Measurements from ENCODE around the gene USP9X.
"Not testable (repeated sequence)": the region's sequence is repeated elsewhere in the genome, so short reads cannot be mapped to it uniquely, and the experiment has no call there.

USP9X gene

DNA sequence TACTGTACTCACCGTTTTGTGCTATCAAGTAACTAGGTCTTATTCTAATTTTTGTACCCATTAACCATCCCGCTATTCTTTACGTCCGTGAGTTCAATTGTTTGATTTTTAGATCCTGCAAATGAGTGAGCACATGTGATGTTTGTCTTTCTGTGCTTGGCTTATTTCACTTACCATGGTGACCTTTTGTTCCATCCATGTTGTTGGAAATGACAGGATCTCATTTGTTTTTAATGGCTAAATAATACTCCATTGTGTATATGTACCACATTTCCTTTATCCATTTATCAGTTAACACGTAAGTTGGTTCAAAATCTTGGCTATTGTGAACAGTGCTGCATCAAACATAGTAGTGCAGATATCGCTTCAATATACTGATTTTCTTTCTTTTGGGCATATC lies 48.3 kb downstream of the USP9X start:
- no peak overlapping the region for H3K4me3 Mint-ChIP-seq
- H3K36me3 Mint-ChIP-seq (ENCODE audit: low read depth): peaks cover 39% of the 10 kb centered on the region
- H3K4me1 Mint-ChIP-seq (ENCODE audit: low read depth): peaks cover 9% of the 10 kb centered on the region
- no peak overlapping the region for H3K27ac Mint-ChIP-seq
- H3K9me3 Mint-ChIP-seq: no peaks in the 10 kb centered on the region
- no peaks in the 10 kb centered on the region for H3K27me3 Mint-ChIP-seq

DNA sequence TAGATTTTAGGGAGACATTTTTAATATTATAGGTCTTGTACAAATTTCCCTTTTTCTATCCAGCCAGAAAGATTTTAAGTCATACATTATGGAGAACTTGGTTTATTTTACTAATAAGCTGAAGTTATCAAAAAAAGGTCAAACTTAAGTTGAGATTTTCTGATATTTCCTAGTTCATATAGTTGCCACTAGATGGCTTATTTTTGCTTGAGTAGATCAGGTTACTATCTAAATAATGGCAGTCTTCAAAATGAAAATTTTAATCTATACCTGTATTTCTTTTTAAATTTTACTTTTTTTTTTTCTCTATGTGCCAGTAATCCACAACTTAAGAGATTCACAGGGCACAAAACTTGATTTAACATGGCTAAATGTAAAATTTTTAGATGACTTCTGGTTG lies 52.3 kb downstream of the USP9X start:
- Mint-ChIP-seq H3K9me3 (no peaks in the 10 kb centered on the region), H3K36me3 (ENCODE audit: low read depth) (peaks cover 38% of the 10 kb centered on the region), H3K4me1 (ENCODE audit: low read depth) (peaks cover 3% of the 10 kb centered on the region), H3K4me3 (no peak overlapping the region), H3K27me3 (no peaks in the 10 kb centered on the region), H3K27ac (no peak overlapping the region)

- Mint-ChIP-seq H3K9me3 (no peaks in the 10 kb centered on the region), H3K36me3 (ENCODE audit: low read depth) (peaks cover 37% of the 10 kb centered on the region), H3K4me3 (no peak overlapping the region), H3K27me3 (no peaks in the 10 kb centered on the region), H3K4me1 (ENCODE audit: low read depth) (peaks cover 30% of the 10 kb centered on the region), H3K27ac (no peak overlapping the region)
Observed at GRCh38 chrX:41142130-41142910, 57.1 kb downstream of the USP9X start.

GRCh38 chrX:41144873-41145272 lies 59.6 kb downstream of the USP9X start:
- Mint-ChIP-seq H3K36me3 (ENCODE audit: low read depth) (peaks cover 49% of the 10 kb centered on the region), H3K4me1 (ENCODE audit: low read depth) (peaks cover 30% of the 10 kb centered on the region), H3K27me3 (no peaks in the 10 kb centered on the region), H3K4me3 (no peak overlapping the region), H3K27ac (no peak overlapping the region), H3K9me3 (no peaks in the 10 kb centered on the region)

DNA sequence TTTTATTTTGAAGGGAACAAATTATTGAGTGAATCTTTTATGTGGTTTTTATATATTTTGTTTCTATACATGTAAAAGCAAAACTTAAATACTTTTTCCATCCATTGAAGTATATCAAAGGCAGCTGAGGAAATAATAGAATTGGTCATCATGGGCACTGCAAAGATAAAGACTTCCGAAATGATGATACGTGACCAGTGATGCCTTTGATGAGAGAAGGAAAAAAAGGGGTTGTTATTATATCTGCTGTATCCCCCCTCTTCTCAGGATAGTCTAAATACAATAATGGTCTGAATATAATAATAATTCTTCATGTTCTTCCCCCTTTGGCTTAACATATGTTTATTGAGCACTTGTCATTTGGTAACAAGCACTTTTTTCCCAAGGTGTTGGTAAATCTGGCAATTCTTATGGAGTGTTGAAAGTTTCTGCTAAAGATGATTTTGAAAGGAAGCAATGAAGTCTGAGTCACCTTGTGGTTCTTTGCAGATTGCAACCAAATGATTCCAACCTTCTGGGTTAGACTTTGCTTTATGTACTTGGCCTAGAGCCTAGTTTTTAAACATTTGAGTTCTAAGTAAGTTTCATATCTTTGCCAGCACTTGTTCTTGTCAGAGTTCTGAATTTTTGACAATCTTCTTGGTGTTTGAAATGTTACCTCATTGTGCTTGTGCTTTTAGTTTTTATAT lies 60.8 kb downstream of the USP9X start:
- Mint-ChIP-seq H3K27ac (peak overlapping the region; percentile 77), H3K9me3 (no peaks in the 10 kb centered on the region), H3K36me3 (ENCODE audit: low read depth) (peaks cover 55% of the 10 kb centered on the region), H3K4me3 (no peak overlapping the region), H3K4me1 (ENCODE audit: low read depth) (peaks cover 30% of the 10 kb centered on the region), H3K27me3 (no peaks in the 10 kb centered on the region)

DNA sequence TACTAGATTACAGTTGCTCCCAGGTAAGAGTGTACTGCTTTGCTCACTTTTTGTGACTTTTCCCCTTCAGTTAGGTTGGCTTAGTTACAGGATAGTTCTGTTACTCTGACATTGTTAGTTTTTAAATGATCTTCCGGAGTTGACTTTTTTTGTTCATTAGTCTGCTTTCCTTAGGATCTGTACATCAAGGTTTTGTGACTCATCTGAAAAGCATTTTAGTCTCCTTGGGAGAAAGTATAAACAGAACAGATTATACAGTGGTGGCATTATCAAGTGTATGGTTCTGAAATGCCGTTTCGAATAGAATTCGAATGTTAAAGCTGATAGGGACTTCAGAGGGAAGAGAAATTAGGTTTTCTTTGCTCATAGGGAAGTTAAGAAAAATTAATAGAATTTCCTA lies 63.3 kb downstream of the USP9X start:
- Mint-ChIP-seq H3K27me3 (no peaks in the 10 kb centered on the region), H3K27ac (no peak overlapping the region), H3K9me3 (no peaks in the 10 kb centered on the region), H3K4me1 (ENCODE audit: low read depth) (peaks cover 30% of the 10 kb centered on the region), H3K36me3 (ENCODE audit: low read depth) (peaks cover 58% of the 10 kb centered on the region), H3K4me3 (no peak overlapping the region)

DNA sequence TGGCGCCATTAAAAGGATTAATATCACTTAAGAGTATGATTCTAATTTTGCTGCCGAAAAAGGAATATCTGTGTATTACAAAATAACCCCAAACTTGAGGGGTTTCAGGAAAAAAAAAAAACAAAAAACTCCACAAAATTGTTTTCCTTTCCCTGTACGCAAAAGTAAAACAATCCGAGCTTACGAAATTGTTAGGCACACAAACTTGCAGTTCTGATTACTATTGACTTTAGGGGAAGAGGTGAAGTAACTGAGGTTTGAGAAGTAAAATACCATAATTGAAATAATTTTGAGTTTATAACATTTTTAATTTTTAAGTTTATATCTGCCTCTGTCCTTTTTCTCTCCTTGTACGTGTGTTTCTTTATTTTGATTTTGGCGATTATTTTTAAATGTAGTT lies 64.8 kb downstream of the USP9X start:
- no peaks in the 10 kb centered on the region for H3K9me3 Mint-ChIP-seq
- H3K27me3 Mint-ChIP-seq: no peaks in the 10 kb centered on the region
- H3K4me1 Mint-ChIP-seq (ENCODE audit: low read depth): peaks cover 21% of the 10 kb centered on the region
- H3K4me3 Mint-ChIP-seq: no peak overlapping the region
- H3K36me3 Mint-ChIP-seq (ENCODE audit: low read depth): peaks cover 61% of the 10 kb centered on the region
- H3K27ac Mint-ChIP-seq: no peak overlapping the region

DNA sequence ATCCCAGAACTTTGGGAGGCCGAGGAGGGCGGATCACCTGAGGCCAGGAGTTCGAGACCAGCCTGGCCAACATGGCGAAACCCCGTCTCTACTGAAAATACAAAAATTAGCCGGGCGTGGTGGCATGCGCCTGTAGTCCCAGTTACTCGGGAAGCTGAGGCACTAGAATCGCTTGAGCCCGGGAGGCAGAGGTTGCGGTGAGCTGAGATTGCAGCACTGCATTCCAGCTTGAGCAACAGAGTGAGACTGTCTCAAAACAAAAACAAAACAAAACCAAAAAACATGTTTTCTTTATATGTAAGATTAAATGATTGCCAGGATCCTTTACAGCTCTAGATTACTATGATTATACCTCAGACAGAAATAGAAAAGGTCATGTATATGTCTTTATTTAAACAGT lies 66.5 kb downstream of the USP9X start:
- peaks cover 50% of the 10 kb centered on the region for H3K36me3 Mint-ChIP-seq (ENCODE audit: low read depth)
- not testable (repeated sequence) for H3K27me3 Mint-ChIP-seq; H3K27ac Mint-ChIP-seq; H3K9me3 Mint-ChIP-seq; H3K4me3 Mint-ChIP-seq; H3K4me1 Mint-ChIP-seq (ENCODE audit: low read depth)

DNA sequence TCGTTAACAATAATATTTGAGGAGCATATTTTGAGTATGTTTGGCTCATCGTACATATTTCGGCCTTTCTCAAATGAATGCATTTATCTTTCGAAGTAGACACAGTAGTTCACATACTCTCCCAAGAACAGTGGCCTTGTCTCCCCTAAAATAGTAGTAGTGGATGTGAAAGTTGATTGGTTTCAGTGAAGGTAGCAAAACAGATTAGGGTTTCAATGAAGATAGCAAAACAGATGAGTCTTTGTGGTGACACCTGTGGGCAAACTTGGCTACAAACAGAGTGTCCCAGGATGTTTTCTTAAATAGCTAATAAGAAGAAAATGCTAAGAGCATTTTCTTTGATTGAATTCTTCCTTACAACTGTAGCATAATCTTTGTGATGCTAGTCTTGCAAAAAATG lies 67.0 kb downstream of the USP9X start:
- Mint-ChIP-seq H3K4me3 (no peak overlapping the region), H3K9me3 (no peaks in the 10 kb centered on the region), H3K4me1 (ENCODE audit: low read depth) (no peaks in the 10 kb centered on the region), H3K27me3 (no peaks in the 10 kb centered on the region), H3K36me3 (ENCODE audit: low read depth) (peaks cover 48% of the 10 kb centered on the region), H3K27ac (no peak overlapping the region)

DNA sequence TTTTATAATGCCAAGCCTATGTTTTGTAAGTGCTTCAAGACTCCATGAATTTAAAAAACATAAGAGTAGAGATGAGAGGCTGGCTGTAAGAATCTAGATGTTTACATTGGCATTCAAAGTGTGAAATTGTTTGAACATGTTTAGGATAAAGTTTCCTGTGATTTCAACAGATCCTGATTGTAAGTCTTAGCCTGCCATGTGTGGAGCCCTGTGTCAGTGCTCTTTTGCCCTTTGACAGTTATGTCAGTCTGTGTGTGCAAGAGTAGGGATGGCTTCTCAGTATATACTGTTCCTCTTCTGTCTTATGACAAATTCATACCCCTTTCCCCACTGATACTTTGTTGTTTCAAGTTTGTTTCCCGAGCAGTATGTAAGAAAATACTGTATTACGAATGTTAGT lies 68.2 kb downstream of the USP9X start:
- Mint-ChIP-seq H3K4me1 (ENCODE audit: low read depth) (no peaks in the 10 kb centered on the region), H3K9me3 (no peaks in the 10 kb centered on the region), H3K4me3 (no peak overlapping the region), H3K27ac (no peak overlapping the region), H3K36me3 (ENCODE audit: low read depth) (peaks cover 48% of the 10 kb centered on the region), H3K27me3 (no peaks in the 10 kb centered on the region)

DNA sequence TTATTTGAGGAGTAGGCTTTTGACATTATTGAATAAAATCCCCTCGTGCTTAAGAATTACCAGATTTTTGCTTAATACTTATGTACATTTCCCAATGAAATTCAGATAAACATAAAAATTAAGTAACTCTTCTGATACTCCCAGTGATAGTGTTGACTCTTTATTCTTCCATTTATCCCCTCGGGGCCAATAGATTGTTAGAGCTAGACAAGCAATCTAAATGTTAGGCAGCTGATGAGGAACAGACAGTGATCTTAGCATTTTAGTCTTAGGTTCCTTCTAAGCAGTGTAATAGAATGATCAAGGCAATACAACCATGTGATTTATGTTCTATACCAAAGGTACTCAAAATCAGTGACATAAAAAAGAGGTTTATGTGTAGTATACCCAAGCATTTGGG lies 68.7 kb downstream of the USP9X start:
- H3K27ac Mint-ChIP-seq: no peak overlapping the region
- H3K27me3 Mint-ChIP-seq: no peaks in the 10 kb centered on the region
- no peaks in the 10 kb centered on the region for H3K9me3 Mint-ChIP-seq
- H3K4me3 Mint-ChIP-seq: no peak overlapping the region
- no peaks in the 10 kb centered on the region for H3K4me1 Mint-ChIP-seq (ENCODE audit: low read depth)
- H3K36me3 Mint-ChIP-seq (ENCODE audit: low read depth): peaks cover 42% of the 10 kb centered on the region

GRCh38 chrX:41164449-41164848 lies 79.2 kb downstream of the USP9X start:
- Mint-ChIP-seq H3K27ac (no peak overlapping the region), H3K27me3 (no peaks in the 10 kb centered on the region), H3K4me3 (no peak overlapping the region), H3K36me3 (ENCODE audit: low read depth) (peaks cover 29% of the 10 kb centered on the region), H3K9me3 (no peaks in the 10 kb centered on the region), H3K4me1 (ENCODE audit: low read depth) (no peaks in the 10 kb centered on the region)

- H3K27me3 Mint-ChIP-seq: no peaks in the 10 kb centered on the region
- H3K9me3 Mint-ChIP-seq: no peaks in the 10 kb centered on the region
- H3K27ac Mint-ChIP-seq: no peak overlapping the region
- peaks cover 41% of the 10 kb centered on the region for H3K36me3 Mint-ChIP-seq (ENCODE audit: low read depth)
- no peak overlapping the region for H3K4me3 Mint-ChIP-seq
- no peaks in the 10 kb centered on the region for H3K4me1 Mint-ChIP-seq (ENCODE audit: low read depth)
Observed at GRCh38 chrX:41167888-41168287, 82.6 kb downstream of the USP9X start.

- H3K4me1 Mint-ChIP-seq (ENCODE audit: low read depth): peaks cover 33% of the 10 kb centered on the region
- H3K27me3 Mint-ChIP-seq: no peaks in the 10 kb centered on the region
- no peak overlapping the region for H3K4me3 Mint-ChIP-seq
- no peak overlapping the region for H3K27ac Mint-ChIP-seq
- peaks cover 43% of the 10 kb centered on the region for H3K36me3 Mint-ChIP-seq (ENCODE audit: low read depth)
- H3K9me3 Mint-ChIP-seq: no peaks in the 10 kb centered on the region
Observed at GRCh38 chrX:41176263-41176662, 91.0 kb downstream of the USP9X start.

DNA sequence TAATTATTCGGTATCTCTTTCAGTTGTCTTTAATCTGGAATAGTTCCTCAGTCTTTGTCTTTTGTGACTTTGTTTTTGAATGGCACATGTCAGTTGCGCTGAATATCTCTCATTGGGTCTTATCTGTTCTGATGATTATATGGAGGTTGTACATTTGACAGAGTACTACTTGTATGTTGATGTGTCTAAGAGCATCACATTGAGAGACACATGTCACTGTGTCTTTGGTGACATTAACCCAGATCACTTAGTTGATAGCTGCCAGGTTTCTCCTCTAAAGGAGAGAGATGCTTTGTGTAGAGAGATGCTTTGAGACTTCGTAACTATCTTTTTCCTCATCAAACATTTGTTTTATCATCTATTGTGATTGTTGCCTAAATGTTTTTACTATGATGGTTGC lies 92.1 kb downstream of the USP9X start:
- Mint-ChIP-seq H3K4me3 (no peak overlapping the region), H3K36me3 (ENCODE audit: low read depth) (peaks cover 38% of the 10 kb centered on the region), H3K9me3 (no peaks in the 10 kb centered on the region), H3K4me1 (ENCODE audit: low read depth) (peaks cover 39% of the 10 kb centered on the region), H3K27me3 (no peaks in the 10 kb centered on the region), H3K27ac (no peak overlapping the region)

- no peak overlapping the region for H3K27ac Mint-ChIP-seq
- peaks cover 33% of the 10 kb centered on the region for H3K36me3 Mint-ChIP-seq (ENCODE audit: low read depth)
- no peaks in the 10 kb centered on the region for H3K9me3 Mint-ChIP-seq
- H3K4me3 Mint-ChIP-seq: no peak overlapping the region
- no peaks in the 10 kb centered on the region for H3K27me3 Mint-ChIP-seq
- peaks cover 41% of the 10 kb centered on the region for H3K4me1 Mint-ChIP-seq (ENCODE audit: low read depth)
Observed at GRCh38 chrX:41178201-41178600, 93.0 kb downstream of the USP9X start.

Data from stimulated activated naive CD8-positive, alpha-beta T cell treated with anti-CD3 and anti-CD28 coated beads, Interleukin-15, Interleukin-2, amounts not matched to agents 100 ng/mL and 50 ng/mL, for 24 hours (primary cell).